PC-9 (cell line): ENCODE data around the gene FSCB.

Experiments
- CTCF ChIP-seq: fragments of 200-600 bp; sonication (generic); conservative IDR thresholded peaks from 2 replicates; pipeline ENCODE4 v1.6.1; 2017; ENCODE audit warnings: mixed run types, antibody characterized with exemption, mild to moderate bottlenecking, moderate library complexity
- EZH2 ChIP-seq: fragments of 200-600 bp; sonication (generic); IDR thresholded peaks from 2 replicates; pipeline ENCODE4 v1.8.0; 2017; ENCODE audit warnings: antibody characterized with exemption, low read depth

DNA sequence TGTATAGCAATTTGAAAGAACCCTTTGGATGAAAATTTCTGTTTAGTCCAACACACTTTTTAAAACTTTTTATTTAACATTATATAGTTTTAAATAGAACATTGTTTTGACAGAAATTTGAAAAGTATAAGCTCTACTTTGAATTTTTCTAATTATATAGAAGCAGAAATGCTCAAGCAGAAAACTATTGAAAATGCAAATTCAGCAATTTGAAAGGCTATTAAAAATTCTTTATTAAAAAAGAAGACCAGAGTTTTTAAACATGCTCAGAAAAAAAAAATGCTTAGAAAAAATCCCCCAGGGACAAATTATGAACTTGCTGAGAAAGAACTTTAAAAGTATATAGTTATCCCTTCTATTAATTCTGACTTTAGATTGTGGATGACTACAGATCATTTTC, 21.1 kb upstream of the FSCB start:
- TF ChIP-seq CTCF (no peak), EZH2 (no peak)
